Mesothelial cell of epicardium (in vitro differentiated cells): Measurements from ENCODE around the gene FBXL14. TPM values are rescaled to one million over a fixed set of nuclear protein-coding genes. Genes with fewer than 3 reads are reported as not detected.
A peak's percentile ranks its signal among the peaks of the same experiment; 100 is the strongest.

Experiments used
- DNase-seq, 2 experiments: peaks; one replicate each; pipeline ENCODE4 v3.0.0; 2021; ENCODE audit warnings: low spot score in 2 of 2; ENCODE audit not compliant: unreplicated experiment in 2 of 2
- H3K27ac Mint-ChIP-seq: 2 replicates; pipeline ENCODE4 v1.8.0; 2021; ENCODE audit warnings: mixed read lengths
- H3K27me3 Mint-ChIP-seq: 2 replicates; pipeline ENCODE4 v1.8.0; 2021; ENCODE audit warnings: low read depth, mixed read lengths
- H3K36me3 Mint-ChIP-seq: 2 replicates; pipeline ENCODE4 v1.8.0; 2021; ENCODE audit warnings: mixed read lengths
- H3K4me1 Mint-ChIP-seq: 2 replicates; pipeline ENCODE4 v1.8.0; 2021; ENCODE audit warnings: mixed read lengths
- H3K4me3 Mint-ChIP-seq: 2 replicates; pipeline ENCODE4 v1.8.0; 2021; ENCODE audit warnings: mild to moderate bottlenecking, moderate library complexity, mixed read lengths
- H3K9me3 Mint-ChIP-seq: 2 replicates; pipeline ENCODE4 v1.8.0; 2021; ENCODE audit warnings: mixed read lengths
- total RNA-seq: library from RNA; stranded (reverse); gene quantifications from 3 replicates; pipeline ENCODE4 v1.2.1, GENCODE V29; 2021
- TF ChIP-seq, protein P1 (sequence below): fragments of 200-600 bp; sonication (generic); IDR thresholded peaks from one replicate; pipeline ENCODE4 v1.5.0; 2021; ENCODE audit warnings: antibody characterized with exemption; ENCODE audit not compliant: unreplicated experiment

Gene FBXL14
- total RNA-seq, 1 donor from 2014 or later, result 14.8 TPM

DNA sequence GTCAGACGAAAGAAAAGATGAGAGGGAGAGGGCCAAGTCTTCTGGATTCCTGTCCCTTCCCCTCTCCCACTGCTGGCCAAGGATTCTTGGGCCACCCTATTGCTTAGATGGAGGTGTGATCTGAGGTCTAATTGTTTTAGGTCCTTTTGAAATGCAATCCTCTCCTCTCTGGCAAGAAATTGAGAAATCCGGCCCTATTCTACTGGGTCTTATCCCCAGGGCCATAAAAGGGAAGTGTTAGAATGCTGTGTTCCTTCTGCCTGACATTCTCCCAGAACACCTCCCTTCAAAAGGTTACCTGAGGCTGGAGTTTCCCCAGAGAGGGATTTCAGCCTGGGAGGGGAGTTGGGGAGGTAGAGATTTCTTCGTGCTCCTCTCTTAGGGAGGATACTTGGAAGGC is 39.1 kb upstream of the FBXL14 start:
- TF ChIP-seq, protein P1, sequence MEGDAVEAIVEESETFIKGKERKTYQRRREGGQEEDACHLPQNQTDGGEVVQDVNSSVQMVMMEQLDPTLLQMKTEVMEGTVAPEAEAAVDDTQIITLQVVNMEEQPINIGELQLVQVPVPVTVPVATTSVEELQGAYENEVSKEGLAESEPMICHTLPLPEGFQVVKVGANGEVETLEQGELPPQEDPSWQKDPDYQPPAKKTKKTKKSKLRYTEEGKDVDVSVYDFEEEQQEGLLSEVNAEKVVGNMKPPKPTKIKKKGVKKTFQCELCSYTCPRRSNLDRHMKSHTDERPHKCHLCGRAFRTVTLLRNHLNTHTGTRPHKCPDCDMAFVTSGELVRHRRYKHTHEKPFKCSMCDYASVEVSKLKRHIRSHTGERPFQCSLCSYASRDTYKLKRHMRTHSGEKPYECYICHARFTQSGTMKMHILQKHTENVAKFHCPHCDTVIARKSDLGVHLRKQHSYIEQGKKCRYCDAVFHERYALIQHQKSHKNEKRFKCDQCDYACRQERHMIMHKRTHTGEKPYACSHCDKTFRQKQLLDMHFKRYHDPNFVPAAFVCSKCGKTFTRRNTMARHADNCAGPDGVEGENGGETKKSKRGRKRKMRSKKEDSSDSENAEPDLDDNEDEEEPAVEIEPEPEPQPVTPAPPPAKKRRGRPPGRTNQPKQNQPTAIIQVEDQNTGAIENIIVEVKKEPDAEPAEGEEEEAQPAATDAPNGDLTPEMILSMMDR, result no peak
- H3K4me1 Mint-ChIP-seq, result peaks cover 52% of the 10 kb centered on the region

DNA sequence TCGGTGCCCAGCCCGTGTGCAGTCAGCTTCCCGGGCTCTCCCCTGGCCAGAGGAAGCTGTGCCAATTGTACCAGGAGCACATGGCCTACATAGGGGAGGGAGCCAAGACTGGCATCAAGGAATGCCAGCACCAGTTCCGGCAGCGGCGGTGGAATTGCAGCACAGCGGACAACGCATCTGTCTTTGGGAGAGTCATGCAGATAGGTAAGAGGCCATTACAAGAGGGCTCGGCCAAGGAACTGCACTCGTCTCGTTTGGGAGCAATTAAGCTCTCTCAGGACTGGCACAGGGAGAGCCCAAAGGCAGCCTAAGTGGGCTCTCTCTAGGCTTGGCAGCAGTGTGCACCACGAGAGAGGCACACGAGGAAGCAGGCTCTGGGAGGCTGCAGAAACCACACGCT is 38.3 kb upstream of the FBXL14 start:
- Mint-ChIP-seq H3K27me3 (peaks cover 13% of the 10 kb centered on the region), H3K9me3 (no peaks in the 10 kb centered on the region), H3K4me1 (peaks cover 54% of the 10 kb centered on the region), H3K36me3 (peaks cover 3% of the 10 kb centered on the region), H3K27ac (no peak overlapping the region), H3K4me3 (no peak overlapping the region)
- TF ChIP-seq, protein P1, result no peak
- no peak for DNase-seq

More for the DNA sequence above, 39.1 kb upstream of the FBXL14 start:
- Mint-ChIP-seq H3K27me3 (peaks cover 13% of the 10 kb centered on the region), H3K27ac (no peak overlapping the region), H3K4me3 (no peak overlapping the region), H3K36me3 (peaks cover 3% of the 10 kb centered on the region), H3K9me3 (no peaks in the 10 kb centered on the region)
- no peak for DNase-seq

DNA sequence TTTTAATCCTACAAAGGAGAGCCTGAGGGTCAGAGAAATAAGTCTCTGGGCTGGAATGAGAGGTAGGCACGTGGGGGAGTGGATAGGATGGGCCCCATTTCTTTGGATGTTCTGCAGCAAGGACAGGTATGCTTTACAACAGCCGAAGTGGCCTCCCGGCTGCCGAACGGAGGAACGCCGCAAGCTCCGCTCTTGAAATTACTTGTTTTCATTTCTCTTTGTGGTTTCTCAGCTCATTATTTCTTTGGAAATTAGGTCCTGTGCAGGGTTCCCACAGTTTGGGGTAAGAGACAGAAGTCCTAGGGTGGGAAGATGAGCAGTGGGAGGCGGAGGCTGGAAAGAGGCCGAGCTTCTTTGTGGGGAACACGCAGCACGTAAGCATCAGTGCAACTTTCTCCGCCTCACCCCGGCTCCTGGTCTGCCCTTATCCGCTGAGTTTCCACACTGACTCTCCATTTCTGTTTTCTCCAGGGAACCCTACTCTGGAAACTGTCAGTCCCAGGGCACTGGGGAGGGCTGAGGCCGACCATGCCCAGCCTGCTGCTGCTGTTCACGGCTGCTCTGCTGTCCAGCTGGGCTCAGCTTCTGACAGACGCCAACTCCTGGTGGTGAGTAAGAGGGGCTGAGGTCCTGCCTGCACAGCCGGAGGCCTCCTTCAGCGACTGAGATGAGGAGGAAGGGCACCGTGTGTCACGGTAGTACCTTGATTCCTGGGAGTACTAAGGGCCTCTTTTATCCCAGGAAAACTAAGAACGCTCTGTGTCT is 36.6 kb upstream of the FBXL14 start:
- peaks cover 56% of the 10 kb centered on the region for H3K4me1 Mint-ChIP-seq
- no peaks in the 10 kb centered on the region for H3K9me3 Mint-ChIP-seq
- H3K4me3 Mint-ChIP-seq, result peak overlapping the region; percentile 73
- TF ChIP-seq, protein P1, result no peak
- no peak for DNase-seq
- H3K36me3 Mint-ChIP-seq, result peaks cover 3% of the 10 kb centered on the region
- peaks cover 13% of the 10 kb centered on the region for H3K27me3 Mint-ChIP-seq
- peak overlapping the region; percentile 84 for H3K27ac Mint-ChIP-seq

DNA sequence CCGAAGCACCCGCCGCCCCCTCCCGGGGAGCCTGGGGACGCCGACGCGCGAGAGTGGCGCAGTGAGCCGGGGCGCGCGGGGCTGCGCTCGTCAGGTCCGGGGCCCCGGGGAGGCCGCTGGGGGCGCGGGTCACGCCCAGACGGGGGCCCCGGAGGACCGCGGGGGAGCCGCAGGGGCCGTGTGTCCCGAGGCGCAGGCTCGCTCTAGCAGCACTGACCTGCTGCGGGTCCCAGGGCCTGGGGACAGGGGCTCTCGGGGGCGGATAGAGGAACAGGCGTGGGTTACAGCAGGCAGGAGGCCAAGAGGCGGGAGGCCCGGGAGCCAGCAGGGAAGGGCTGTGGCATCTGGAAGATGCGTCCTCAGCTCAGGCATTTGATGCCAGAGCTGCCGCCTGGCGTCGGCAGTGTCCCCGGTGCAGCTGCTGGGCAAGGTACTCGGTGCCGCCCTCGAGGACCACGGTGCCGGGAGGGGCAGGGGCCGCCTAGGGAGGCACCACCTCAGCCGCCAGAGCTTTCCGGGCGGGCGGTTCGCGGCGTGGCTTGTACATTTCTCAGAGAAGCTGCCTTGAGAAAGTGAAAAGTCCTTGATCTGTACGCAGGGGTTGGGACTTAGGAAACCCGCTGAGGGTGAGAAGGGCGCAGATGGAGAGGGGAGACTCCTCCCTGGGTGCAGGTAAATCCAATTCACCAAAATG is 35.9 kb upstream of the FBXL14 start:
- H3K4me3 Mint-ChIP-seq, result peak overlapping the region; percentile 73
- H3K36me3 Mint-ChIP-seq, result peaks cover 3% of the 10 kb centered on the region
- H3K27me3 Mint-ChIP-seq, result peaks cover 13% of the 10 kb centered on the region
- TF ChIP-seq, protein P1, result no peak
- H3K4me1 Mint-ChIP-seq, result peaks cover 60% of the 10 kb centered on the region
- peak overlapping the region; percentile 84 for H3K27ac Mint-ChIP-seq
- DNase-seq, result peak in 1 of 2 experiments; percentile 63
- H3K9me3 Mint-ChIP-seq, result no peaks in the 10 kb centered on the region

DNA sequence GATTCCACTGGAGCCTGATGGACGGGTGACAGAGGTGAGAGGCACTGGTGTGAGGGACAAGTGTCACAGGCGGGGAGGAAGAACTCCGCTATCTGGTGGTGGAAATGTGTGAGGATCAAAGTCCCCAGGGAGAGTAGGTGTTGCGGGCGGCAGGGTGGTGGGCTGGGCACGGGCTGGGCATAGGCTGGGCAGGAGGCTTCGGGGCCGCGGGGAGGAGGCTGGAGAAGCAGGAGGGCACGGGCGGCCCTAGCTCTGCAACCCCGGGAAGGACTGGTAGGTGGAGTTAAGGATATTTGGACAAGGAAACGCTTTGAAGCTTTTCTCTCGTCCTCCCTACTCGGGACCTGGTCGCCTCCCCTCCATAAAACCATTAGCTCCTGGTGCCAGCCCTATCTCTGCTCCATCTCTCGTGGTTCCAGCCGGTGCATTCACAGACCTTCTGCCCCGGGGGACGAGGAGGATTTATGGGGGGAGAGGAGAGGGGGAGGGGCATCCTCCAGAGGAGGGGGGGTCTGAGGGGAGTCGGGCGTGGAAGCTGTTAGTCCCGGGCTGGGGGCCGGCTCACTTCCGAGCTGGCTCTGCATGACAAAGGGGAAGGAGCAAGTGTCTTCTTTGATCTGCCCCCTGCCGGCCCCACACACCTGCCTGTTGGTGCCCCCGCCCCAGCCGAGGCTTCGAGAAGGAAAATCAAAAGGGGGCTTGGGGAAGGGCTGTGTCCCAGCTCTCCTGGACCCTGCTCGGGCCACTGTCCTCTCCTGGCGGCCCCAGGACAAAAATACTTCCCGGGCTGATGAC is 35.2 kb upstream of the FBXL14 start:
- peak overlapping the region; percentile 93 for H3K27ac Mint-ChIP-seq

More for the DNA sequence above, 35.2 kb upstream of the FBXL14 start:
- H3K36me3 Mint-ChIP-seq, result peaks cover 3% of the 10 kb centered on the region
- H3K9me3 Mint-ChIP-seq, result no peaks in the 10 kb centered on the region
- TF ChIP-seq, protein P1, result peak; percentile 25
- peak in 1 of 2 experiments; percentile 52 for DNase-seq
- peaks cover 60% of the 10 kb centered on the region for H3K4me1 Mint-ChIP-seq
- peak overlapping the region; percentile 68 for H3K4me3 Mint-ChIP-seq
- peaks cover 13% of the 10 kb centered on the region for H3K27me3 Mint-ChIP-seq
